H1 (cell line): ENCODE measurements around the gene UBN1. TPM values are rescaled to one million over a fixed set of nuclear protein-coding genes. Genes with fewer than 3 reads are reported as not detected.

ENCODE experiments used
- CTCF ChIA-PET: fragments of 300-600 bp; sonication (Branson Sonifier 250); formaldehyde crosslinking; loops from one replicate; lab custom pipeline; 2021; ENCODE audit not compliant: partially characterized antibody; lab: Charles Lee
- POLR2A ChIA-PET: fragments of 300-600 bp; sonication (Branson Sonifier 250); formaldehyde crosslinking; loops from one replicate; lab custom pipeline; 2021; ENCODE audit warnings: inconsistent platforms; ENCODE audit not compliant: partially characterized antibody; lab: Charles Lee
- DNase-seq, 2 experiments: peaks; one replicate each; pipeline versions ENCODE4 v3.0.0 to v3.0.0-alpha.2; 2010 to 2022; ENCODE audit warnings: low spot score in 2 of 2, low read depth in 1 of 2, mixed read lengths in 1 of 2
- FAIRE-seq: peaks from 2 replicates; lab custom pipeline; 2011; peaks lifted over from hg19 to GRCh38; lab: Jason Lieb, UNC
- H2AFZ ChIP-seq: 2 replicates; pipeline ENCODE4 v1.8.1; 2012; ENCODE audit warnings: low read length, inconsistent platforms
- H2AK5ac ChIP-seq: 2 replicates; pipeline ENCODE4 v1.6.1; 2013; ENCODE audit warnings: low read depth, low read length
- H2BK120ac ChIP-seq: replicated peaks from 2 replicates; pipeline ENCODE3; 2013; ENCODE audit warnings: low read depth, low read length, inconsistent platforms
- H2BK12ac ChIP-seq: 2 replicates; pipeline ENCODE4 v1.6.1; 2013; ENCODE audit warnings: low read depth, low read length
- H2BK15ac ChIP-seq: 2 replicates; pipeline ENCODE4 v1.6.1; 2013; ENCODE audit warnings: low read length
- H2BK20ac ChIP-seq: 2 replicates; pipeline ENCODE4 v1.6.1; 2013; ENCODE audit warnings: low read length
- H2BK5ac ChIP-seq: 2 replicates; pipeline ENCODE4 v1.6.1; 2013; ENCODE audit warnings: low read depth, low read length
- H3K14ac ChIP-seq: 2 replicates; pipeline ENCODE4 v1.6.1; 2013; ENCODE audit warnings: inconsistent platforms; ENCODE audit not compliant: insufficient read length
- H3K18ac ChIP-seq: 2 replicates; pipeline ENCODE4 v1.6.1; 2013; ENCODE audit warnings: low read length; ENCODE audit errors: extremely low read depth
- H3K23ac ChIP-seq: 2 replicates; pipeline ENCODE4 v1.6.1; 2013; ENCODE audit warnings: inconsistent platforms; ENCODE audit not compliant: insufficient read length
- H3K23me2 ChIP-seq: 2 replicates; pipeline ENCODE4 v1.6.1; 2013; ENCODE audit warnings: low read depth, low read length
- H3K27ac ChIP-seq: 2 replicates; pipeline ENCODE4 v1.6.1; 2011; ENCODE audit warnings: low read depth, low read length, inconsistent platforms
- H3K27me3 ChIP-seq, 4 experiments: replicated peaks in 1 of 4; 1 replicate in 1 of 4; 2 replicates in 3 of 4; pipeline versions ENCODE4 v1.6.1 to v1.8.1; 2011 to 2013; ENCODE audit warnings: low read length in 3 of 4, mild to moderate bottlenecking in 3 of 4, inconsistent platforms in 2 of 4, mixed read lengths in 2 of 4, moderate library complexity in 1 of 4; ENCODE audit not compliant: control insufficient read depth in 3 of 4, insufficient read depth in 3 of 4; ENCODE audit errors: extremely low read depth in 1 of 4
- H3K36me3 ChIP-seq, 4 experiments: 2 replicates each; pipeline versions ENCODE4 v1.6.1 to v1.8.1; 2011 to 2013; ENCODE audit warnings: mild to moderate bottlenecking in 4 of 4, low read length in 3 of 4, moderate library complexity in 2 of 4, control low read depth in 1 of 4, inconsistent platforms in 1 of 4; ENCODE audit not compliant: insufficient read depth in 4 of 4, control insufficient read depth in 2 of 4
- H3K4ac ChIP-seq: replicated peaks from 2 replicates; pipeline ENCODE3; 2013; ENCODE audit warnings: low read length, low read depth, mixed read lengths, inconsistent platforms; ENCODE audit not compliant: insufficient read length
- H3K4me1 ChIP-seq, 4 experiments: replicated peaks in 1 of 4; 1 replicate in 1 of 4; 2 replicates in 3 of 4; pipeline versions ENCODE4 v1.6.1 to v1.8.1; 2011 to 2013; ENCODE audit warnings: low read length in 3 of 4, inconsistent platforms in 2 of 4, mixed read lengths in 1 of 4; ENCODE audit not compliant: insufficient read depth in 4 of 4, control insufficient read depth in 3 of 4
- H3K4me2 ChIP-seq, 2 experiments: 2 replicates each; pipeline versions ENCODE4 v1.6.1 to v1.8.1; 2011 to 2013; ENCODE audit warnings: low read depth in 2 of 2, low read length in 2 of 2, control low read depth in 1 of 2, inconsistent platforms in 1 of 2, mild to moderate bottlenecking in 1 of 2; ENCODE audit not compliant: insufficient read depth in 1 of 2
- H3K4me3 ChIP-seq, 4 experiments: fragments of 200-600, 300-600 bp in 1 of 4; sonication (generic), shearing (Covaris generic), sonication (Bioruptor Twin) in 1 of 4; 2 replicates each; pipeline versions ENCODE4 v1.5.1 to v1.8.1; 2011 to 2016; ENCODE audit warnings: low read length in 4 of 4, low read depth in 3 of 4, control low read depth in 2 of 4, inconsistent platforms in 2 of 4, mild to moderate bottlenecking in 2 of 4, mixed read lengths in 1 of 4, moderate library complexity in 1 of 4; ENCODE audit not compliant: insufficient read depth in 2 of 4; ENCODE audit errors: extremely low read depth in 1 of 4
- H3K56ac ChIP-seq: replicated peaks from 2 replicates; pipeline ENCODE3; 2013; ENCODE audit warnings: low read depth, mild to moderate bottlenecking, mixed read lengths, low read length, inconsistent platforms; ENCODE audit not compliant: insufficient read length
- H3K79me1 ChIP-seq: 2 replicates; pipeline ENCODE4 v1.6.1; 2013; ENCODE audit warnings: low read depth, low read length, control low read depth
- H3K79me2 ChIP-seq, 2 experiments: 2 replicates each; pipeline versions ENCODE4 v1.6.1 to v1.8.1; 2012 to 2013; ENCODE audit warnings: low read length in 2 of 2, mild to moderate bottlenecking in 2 of 2, inconsistent platforms in 1 of 2; ENCODE audit not compliant: insufficient read depth in 2 of 2, control insufficient read depth in 1 of 2
- H3K9ac ChIP-seq, 4 experiments: replicated peaks in 1 of 4; 1 replicate in 1 of 4; 2 replicates in 3 of 4; pipeline versions ENCODE4 v1.6.1 to v1.8.1; 2011 to 2013; ENCODE audit warnings: low read depth in 3 of 4, low read length in 3 of 4, control low read depth in 2 of 4, mild to moderate bottlenecking in 2 of 4, moderate library complexity in 2 of 4, inconsistent platforms in 1 of 4; ENCODE audit errors: extremely low read depth in 1 of 4
- H3K9me3 ChIP-seq, 2 experiments: 2 replicates each; pipeline versions ENCODE4 v1.6.1 to v1.8.1; 2012 to 2013; ENCODE audit warnings: mild to moderate bottlenecking in 2 of 2, moderate library complexity in 2 of 2, control low read depth in 1 of 2, inconsistent platforms in 1 of 2, low read depth in 1 of 2, low read length in 1 of 2, mixed read lengths in 1 of 2; ENCODE audit not compliant: insufficient read depth in 2 of 2
- H4K20me1 ChIP-seq, 2 experiments: replicated peaks in 1 of 2; 2 replicates each; pipeline versions ENCODE3 to v1.8.1; 2011 to 2013; ENCODE audit warnings: inconsistent platforms in 2 of 2, low read length in 2 of 2, mild to moderate bottlenecking in 1 of 2; ENCODE audit not compliant: insufficient read depth in 2 of 2, control insufficient read depth in 1 of 2
- H4K5ac ChIP-seq: 2 replicates; pipeline ENCODE4 v1.6.1; 2013; ENCODE audit warnings: low read length, low read depth, mixed read lengths, inconsistent platforms; ENCODE audit not compliant: insufficient read length
- H4K8ac ChIP-seq: 2 replicates; pipeline ENCODE4 v1.8.0; 2013; ENCODE audit warnings: mild to moderate bottlenecking, moderate library complexity, low read length, inconsistent platforms; ENCODE audit not compliant: insufficient read depth; ENCODE audit errors: extremely low read depth
- H4K91ac ChIP-seq: replicated peaks from 2 replicates; pipeline ENCODE3; 2013; ENCODE audit warnings: low read length, mixed read lengths, inconsistent platforms; ENCODE audit not compliant: insufficient read length
- EGR1 ChIP-seq: IDR thresholded peaks from 2 replicates; pipeline ENCODE4 v1.6.1; 2011; ENCODE audit warnings: low read depth, low read length, borderline replicate concordance
- FOSL1 ChIP-seq: IDR thresholded peaks from 2 replicates; pipeline ENCODE4 v1.6.1; 2011; ENCODE audit warnings: mild to moderate bottlenecking, low read depth, low read length, moderate library complexity; ENCODE audit not compliant: insufficient read depth
- KDM5A ChIP-seq: fragments of 200-600 bp; IDR thresholded peaks from 2 replicates; pipeline ENCODE4 v1.7.1; 2012; ENCODE audit warnings: mild to moderate bottlenecking, low read length, inconsistent platforms, mixed read lengths
- TEAD4 ChIP-seq: IDR thresholded peaks from 2 replicates; pipeline ENCODE4 v1.6.1; 2012; ENCODE audit warnings: low read depth, low read length, inconsistent platforms, mixed read lengths
- WGBS, 2 experiments: shearing (Covaris generic) in 1 of 2; methylation state at CpG; one replicate each; pipeline versions ENCODE4 v1.1.6 to v1.1.7; 2013 to 2015; ENCODE audit warnings: low lambda C conversion rate in 2 of 2, mixed read lengths in 2 of 2, inconsistent platforms in 1 of 2, low coverage in 1 of 2, missing lambda C conversion rate in 1 of 2; ENCODE audit not compliant: insufficient replicate concordance in 2 of 2, insufficient coverage in 1 of 2, insufficient read length in 1 of 2; ENCODE audit errors: extremely low coverage in 1 of 2, missing lambda C conversion rate in 1 of 2; 5-methylcytosine and 5-hydroxymethylcytosine counted together
- polyA plus RNA-seq, 7 experiments: library from polyadenylated mRNA; depleted of rRNA in 3 of 7; stranded (reverse) in 5 of 7; unstranded in 2 of 7; fragments of >200 nt in 5 of 7; fragments of 200-250 nt in 2 of 7; gene quantifications; 1 replicate in 5 of 7; 2 replicates in 1 of 7; 4 replicates in 1 of 7; pipeline versions ENCODE4 v1.2.1 to v1.2.3, GENCODE V29; 2011 to 2013; ENCODE audit warnings: missing spikeins in 2 of 7, mixed read lengths in 2 of 7
- total RNA-seq: library from RNA; stranded (reverse); fragmentation: NEBNext Ultra II Directional; extraction: Animal tissue kit (Norgen Biotek cat#: 25700); gene quantifications from 2 replicates; pipeline ENCODE4 v1.2.1, GENCODE V29; 2021

UBN1 gene
- total and polyA plus RNA-seq, 2 of the 8 experiments (the other 6 are each of a cell fraction or from before 2014, with no cell fraction given), result 16.2 to 37.0 TPM

- Histone ChIP-seq H2BK20ac (no peak overlapping the region), H3K9me3 (no peaks in the 10 kb centered on the region), H3K14ac (no peak overlapping the region), H3K4me2 (no peak overlapping the region), H3K23ac (no peak overlapping the region), H2BK5ac (no peak overlapping the region), H3K4ac (no peak overlapping the region), H3K9ac (no peak overlapping the region), H2BK12ac (no peak overlapping the region), H3K79me1 (no peaks in the 10 kb centered on the region), H3K27ac (no peak overlapping the region), H3K79me2 (no peaks in the 10 kb centered on the region), H3K23me2 (no peaks in the 10 kb centered on the region), H2BK120ac (no peak overlapping the region), H2BK15ac (no peak overlapping the region), H3K4me3 (no peak overlapping the region), H3K56ac (no peak overlapping the region), H3K27me3 (no peaks in the 10 kb centered on the region), H2AFZ (no peak overlapping the region), H3K4me1 (no peaks in the 10 kb centered on the region), H2AK5ac (no peak overlapping the region), H4K91ac (no peak overlapping the region), H4K5ac (no peak overlapping the region), H4K8ac (no peak overlapping the region), H3K36me3 (peaks cover 19 to 88% (median 63%) of the 10 kb centered on the region in 4 experiments), H3K18ac (no peak overlapping the region), H4K20me1 (peaks cover 3 to 6% of the 10 kb centered on the region in 2 experiments)
- 90% methylated on average over 11 of the region's 11 CpGs; no CpG with 5 or more reads in 1 of the 2 experiments for WGBS, 2 experiments
- ChIA-PET POLR2A (no interaction called here), CTCF (interaction anchor here (0.6 to 2.6 kb wide), 5 partner anchors 53 to 83 kb away, joined by 3 to 10 read pairs (median 7); partner anchors contain the start of gene SEC14L5)
- no peak for TF ChIP-seq EGR1
- no peak for TF ChIP-seq KDM5A
- no peak for TF ChIP-seq FOSL1
- TF ChIP-seq TEAD4, result no peak
- DNase-seq (no peak), FAIRE-seq (no peak)
Measured at GRCh38 chr16:4882633-4883285, 35.5 kb downstream of the UBN1 start.
